ENCODE data around the gene FLYWCH1. TPM values are rescaled to one million over a fixed set of nuclear protein-coding genes. Genes with fewer than 3 reads are reported as not detected.

The FLYWCH1 gene
- total RNA-seq, 1 experiment from 2014 or later = 32.6 TPM

GRCh38 chr16:2938206-2938605, 26.5 kb downstream of the FLYWCH1 start:
- no peak overlapping the region for H3K4me3 Mint-ChIP-seq
- CTCF ChIA-PET = interaction anchor here (0.7 to 2.7 kb wide), 2 partner anchors 11 to 104 kb away, joined by 4 to 10 read pairs; no protein-coding TSS in a partner anchor
- peaks cover 13% of the 10 kb centered on the region for H3K36me3 Mint-ChIP-seq
- H3K27ac Mint-ChIP-seq = no peak overlapping the region
- no peaks in the 10 kb centered on the region for H3K27me3 Mint-ChIP-seq (ENCODE audit: low read depth)
- no peak for TF ChIP-seq PRRX2 (CRISPR knock-in tag; IDR thresholded peaks at IDR 0.05)
- POLR2A ChIA-PET = no interaction called here
- DNase-seq (ENCODE audit: low spot score) (no peak), ATAC-seq (no peak)
- H3K9me3 Mint-ChIP-seq = no peaks in the 10 kb centered on the region
- no peaks in the 10 kb centered on the region for H3K4me1 Mint-ChIP-seq

GRCh38 chr16:2939968-2940367, 28.2 kb downstream of the FLYWCH1 start:
- no peaks in the 10 kb centered on the region for H3K27me3 Mint-ChIP-seq (ENCODE audit: low read depth)
- H3K9me3 Mint-ChIP-seq = no peaks in the 10 kb centered on the region
- no peaks in the 10 kb centered on the region for H3K4me1 Mint-ChIP-seq
- POLR2A ChIA-PET = no interaction called here
- DNase-seq (ENCODE audit: low spot score) (no peak), ATAC-seq (no peak)
- peaks cover 16% of the 10 kb centered on the region for H3K36me3 Mint-ChIP-seq
- H3K27ac Mint-ChIP-seq = no peak overlapping the region
- no peak overlapping the region for H3K4me3 Mint-ChIP-seq
- CTCF ChIA-PET = interaction anchor here (0.6 to 2.2 kb wide), 3 partner anchors 13 to 142 kb away, joined by 3 to 9 read pairs (median 3); no protein-coding TSS in a partner anchor
- TF ChIP-seq CBFB (CRISPR knock-in tag; IDR thresholded peaks at IDR 0.05; ENCODE audit: low read depth) (no peak), ZNF416 (CRISPR knock-in tag; IDR thresholded peaks at IDR 0.05) (no peak), ZNF532 (CRISPR knock-in tag; IDR thresholded peaks at IDR 0.05; ENCODE audit: borderline replicate concordance) (no peak), JUN (CRISPR knock-in tag; IDR thresholded peaks at IDR 0.05) (no peak), ATF6 (CRISPR knock-in tag; IDR thresholded peaks at IDR 0.05) (no peak), RELA (CRISPR knock-in tag; IDR thresholded peaks at IDR 0.05; ENCODE audit: borderline replicate concordance) (no peak), E2F1 (CRISPR knock-in tag; IDR thresholded peaks at IDR 0.05) (no peak), ERG (CRISPR knock-in tag; IDR thresholded peaks at IDR 0.05) (no peak), ZMAT4 (CRISPR knock-in tag; IDR thresholded peaks at IDR 0.05) (no peak), FOXK1 (CRISPR knock-in tag; IDR thresholded peaks at IDR 0.05) (no peak), FOXJ3 (CRISPR knock-in tag; IDR thresholded peaks at IDR 0.05; ENCODE audit: borderline replicate concordance) (no peak), ZNF423 (CRISPR knock-in tag; IDR thresholded peaks at IDR 0.05) (no peak), NFATC4 (CRISPR knock-in tag; IDR thresholded peaks at IDR 0.05) (no peak), NFE2L1 (CRISPR knock-in tag; IDR thresholded peaks at IDR 0.05) (no peak), ESRRA (CRISPR knock-in tag; IDR thresholded peaks at IDR 0.05; ENCODE audit: borderline replicate concordance) (no peak), SP1 (CRISPR knock-in tag; conservative IDR thresholded peaks at IDR 0.05) (no peak), KAT7 (CRISPR knock-in tag; IDR thresholded peaks at IDR 0.05; ENCODE audit: borderline replicate concordance) (no peak)

Measured in WTC11 (cell line).